ENCODE data around the gene KNDC1.

- TF ChIP-seq CTCF (IDR thresholded peaks at IDR 0.05; ENCODE audit: low read depth, low read length) (no peak), MAX (IDR thresholded peaks at IDR 0.05; ENCODE audit: low read depth, low read length) (no peak), POLR2A (IDR thresholded peaks at IDR 0.05; ENCODE audit: extremely low read depth, insufficient read length) (no peak), MYC (IDR thresholded peaks at IDR 0.05; ENCODE audit: low read depth, low read length) (no peak)
Measured at GRCh38 chr10:133128126-133129070, 31.6 kb upstream of the KNDC1 start.

Measured in NB4 (cell line).